GM21360 (cell line): ENCODE measurements around the gene TYMS.

ENCODE experiments used
- ATAC-seq: cut with Tn5 transposase; IDR thresholded peaks from one replicate; pipeline ENCODE4 v1.9.1; 2021; ENCODE audit warnings: mild to moderate bottlenecking, moderate library complexity; ENCODE audit not compliant: unreplicated experiment

Gene TYMS

DNA sequence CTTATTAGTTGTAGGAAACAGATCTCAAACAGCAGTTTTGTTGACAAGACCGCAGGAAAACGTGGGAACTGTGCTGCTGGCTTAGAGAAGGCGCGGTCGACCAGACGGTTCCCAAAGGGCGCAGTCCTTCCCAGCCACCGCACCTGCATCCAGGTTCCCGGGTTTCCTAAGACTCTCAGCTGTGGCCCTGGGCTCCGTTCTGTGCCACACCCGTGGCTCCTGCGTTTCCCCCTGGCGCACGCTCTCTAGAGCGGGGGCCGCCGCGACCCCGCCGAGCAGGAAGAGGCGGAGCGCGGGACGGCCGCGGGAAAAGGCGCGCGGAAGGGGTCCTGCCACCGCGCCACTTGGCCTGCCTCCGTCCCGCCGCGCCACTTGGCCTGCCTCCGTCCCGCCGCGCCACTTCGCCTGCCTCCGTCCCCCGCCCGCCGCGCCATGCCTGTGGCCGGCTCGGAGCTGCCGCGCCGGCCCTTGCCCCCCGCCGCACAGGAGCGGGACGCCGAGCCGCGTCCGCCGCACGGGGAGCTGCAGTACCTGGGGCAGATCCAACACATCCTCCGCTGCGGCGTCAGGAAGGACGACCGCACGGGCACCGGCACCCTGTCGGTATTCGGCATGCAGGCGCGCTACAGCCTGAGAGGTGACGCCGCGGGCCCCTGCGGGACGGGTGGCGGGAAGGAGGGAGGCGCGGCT is at the start of gene TYMS:
TSS of gene TYMS (plus strand) at position 343 of the 690 bp plus-strand sequence. CDS start at position 433, 90 bp downstream.
- ATAC-seq = peak; percentile 53

DNA sequence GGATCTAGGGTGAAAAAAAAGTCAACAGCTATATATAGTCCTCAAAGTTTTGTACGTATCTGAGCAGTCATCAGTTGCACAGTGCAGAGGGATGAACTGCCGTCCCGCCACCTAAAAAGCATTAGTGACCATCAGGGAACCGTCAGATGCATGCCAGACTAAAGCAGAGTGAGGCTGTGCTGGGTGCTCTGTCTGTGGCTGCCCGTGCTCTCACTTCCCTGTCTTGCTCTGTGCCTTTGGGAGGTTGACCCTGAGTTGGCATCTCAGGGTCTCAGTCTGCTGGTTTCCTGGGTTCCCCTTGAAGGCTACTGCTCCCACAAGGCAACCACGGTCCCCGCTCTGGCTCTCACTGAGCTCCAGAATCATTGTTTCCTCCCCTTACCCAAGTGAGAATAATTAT is 49.5 kb upstream of the TYMS start:
- no peak for ATAC-seq

DNA sequence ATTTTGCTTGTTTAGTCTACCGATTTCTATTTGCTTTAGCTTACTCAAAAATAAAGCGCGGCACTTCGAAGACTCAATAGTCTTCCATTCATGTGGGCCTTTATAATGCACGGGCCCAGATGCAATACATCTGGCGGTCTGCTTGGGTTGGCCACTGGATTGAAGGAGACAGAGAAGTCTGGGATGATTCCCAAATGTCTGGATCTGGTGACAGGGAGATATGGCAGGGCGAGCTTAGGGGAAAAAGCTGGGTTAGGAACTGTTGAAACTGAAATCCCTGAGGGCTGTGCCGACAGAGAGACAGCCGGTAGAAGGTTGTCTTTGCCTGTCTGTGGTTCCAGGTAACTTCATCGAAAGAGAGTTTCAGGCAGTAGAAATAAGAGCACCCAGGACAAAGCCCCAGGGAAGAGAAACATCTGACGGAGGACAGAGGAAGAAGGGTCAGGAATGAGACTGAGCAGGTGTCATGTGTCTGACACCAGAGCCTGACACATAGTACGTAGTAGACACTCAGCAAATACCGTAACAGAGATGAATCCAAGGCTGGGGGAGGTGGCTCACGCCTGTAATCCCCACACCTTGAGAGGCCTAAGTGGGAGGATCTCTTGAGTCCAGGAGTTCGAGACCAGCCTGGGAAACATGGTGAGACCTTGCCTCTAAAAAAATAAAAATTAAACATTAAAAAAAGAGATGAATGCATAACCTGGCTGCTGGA is 47.1 kb upstream of the TYMS start:
- no peak for ATAC-seq

DNA sequence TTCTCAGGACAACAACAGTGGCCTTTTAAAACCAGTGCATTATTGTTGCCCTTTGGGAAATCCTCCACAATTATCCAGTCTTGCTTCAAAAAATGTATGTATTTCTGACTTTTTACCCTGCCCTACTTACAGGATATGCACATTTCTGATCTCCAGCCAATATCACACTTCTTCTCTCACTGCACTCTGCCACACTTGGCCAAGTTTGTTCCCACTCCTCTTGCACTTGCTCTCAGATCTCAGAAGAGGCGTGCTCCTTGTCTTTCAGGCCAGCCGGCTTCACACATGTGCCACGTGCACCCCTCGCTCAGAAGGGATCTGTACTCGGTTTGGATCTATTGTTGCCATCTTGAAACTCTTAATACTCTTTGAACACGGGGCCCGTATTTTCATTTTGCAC is 45.3 kb upstream of the TYMS start:
- no peak for ATAC-seq

DNA sequence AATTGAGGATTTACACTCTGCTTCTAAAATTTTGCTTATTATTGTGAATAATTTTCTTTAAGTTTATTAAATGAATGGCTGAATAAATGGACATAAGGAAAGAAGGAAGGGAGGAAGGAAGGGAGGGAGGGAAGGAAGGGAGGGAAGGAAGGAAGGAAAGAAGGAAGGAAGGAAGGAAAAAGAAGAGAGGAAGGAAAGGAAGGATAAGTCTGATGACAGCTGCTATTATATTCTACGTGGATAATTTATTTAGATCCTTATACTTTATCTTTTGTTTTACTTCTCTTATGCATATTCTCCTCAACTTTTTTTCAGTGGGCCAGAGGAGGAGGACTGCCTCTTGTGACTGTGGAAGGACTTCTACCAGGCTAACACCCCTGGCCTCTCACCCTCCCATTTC is 43.3 kb upstream of the TYMS start:
- no peak for ATAC-seq

DNA sequence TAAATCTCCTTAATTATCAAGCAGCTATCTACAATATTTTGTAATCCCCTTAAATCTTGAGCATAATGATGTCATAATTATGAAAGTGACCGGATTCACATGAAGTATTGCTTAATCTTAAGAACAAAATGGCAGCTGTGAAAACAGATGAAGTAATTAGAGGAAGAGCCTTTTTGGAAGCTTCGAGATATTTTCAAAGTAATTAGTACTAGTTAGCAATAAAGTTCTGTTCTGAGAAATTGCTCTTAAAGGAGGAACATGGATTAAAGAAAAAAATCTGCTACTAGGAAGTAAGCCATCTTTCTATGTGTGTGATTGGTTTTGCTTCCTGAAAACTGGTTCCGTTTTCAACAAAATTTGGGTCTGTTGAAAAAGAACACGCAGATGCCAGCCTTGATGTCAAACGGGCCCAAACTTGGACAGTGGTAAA is 42.3 kb upstream of the TYMS start:
- no peak for ATAC-seq

DNA sequence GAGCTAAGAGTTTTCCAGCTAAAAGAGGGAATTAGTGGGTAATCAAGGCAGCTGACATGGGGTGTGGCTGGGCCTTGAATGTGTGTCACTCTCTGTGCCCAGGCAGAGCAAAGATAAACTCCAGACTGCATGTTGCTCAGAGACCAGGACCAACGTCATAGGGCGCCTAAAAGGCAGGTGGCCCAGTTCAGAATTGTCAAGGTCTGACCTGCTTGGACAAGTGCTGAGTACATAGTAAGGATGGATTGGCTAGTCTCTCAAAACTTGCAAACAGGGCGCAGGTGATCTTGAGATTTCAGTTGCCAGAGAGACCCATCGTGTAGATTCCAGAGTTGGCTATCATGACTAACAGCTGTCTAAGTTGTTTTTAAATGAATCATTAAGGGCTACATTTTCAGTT is 41.7 kb upstream of the TYMS start:
- no peak for ATAC-seq

DNA sequence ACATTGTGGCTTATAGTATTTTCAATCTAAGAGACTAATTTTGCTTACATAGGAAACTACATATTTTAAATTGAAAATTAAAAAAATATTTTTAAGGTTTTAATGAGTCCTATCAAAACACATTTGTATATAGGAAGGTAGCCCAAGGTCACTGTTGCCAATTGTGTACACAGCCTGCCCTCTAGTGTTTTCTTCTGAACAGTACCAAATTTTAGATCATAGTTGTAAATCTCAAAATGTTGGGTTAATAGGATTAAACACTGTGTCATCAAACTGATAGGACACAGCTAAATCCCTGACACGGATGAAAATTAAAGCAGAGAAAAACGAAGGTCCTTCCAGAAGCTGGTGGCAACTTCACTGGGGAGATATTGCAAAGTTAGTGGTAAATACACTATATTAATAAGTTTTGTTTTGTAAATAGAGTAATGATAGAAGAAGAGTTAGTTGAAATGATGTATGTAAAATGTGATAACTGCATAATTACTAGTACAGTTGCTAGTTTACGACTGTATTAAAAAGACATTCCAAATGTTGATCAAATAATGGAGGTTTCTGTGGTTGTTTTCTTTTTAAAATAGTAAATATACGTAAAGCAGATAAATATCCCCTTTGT is 41.0 kb upstream of the TYMS start:
- ATAC-seq = no peak

DNA sequence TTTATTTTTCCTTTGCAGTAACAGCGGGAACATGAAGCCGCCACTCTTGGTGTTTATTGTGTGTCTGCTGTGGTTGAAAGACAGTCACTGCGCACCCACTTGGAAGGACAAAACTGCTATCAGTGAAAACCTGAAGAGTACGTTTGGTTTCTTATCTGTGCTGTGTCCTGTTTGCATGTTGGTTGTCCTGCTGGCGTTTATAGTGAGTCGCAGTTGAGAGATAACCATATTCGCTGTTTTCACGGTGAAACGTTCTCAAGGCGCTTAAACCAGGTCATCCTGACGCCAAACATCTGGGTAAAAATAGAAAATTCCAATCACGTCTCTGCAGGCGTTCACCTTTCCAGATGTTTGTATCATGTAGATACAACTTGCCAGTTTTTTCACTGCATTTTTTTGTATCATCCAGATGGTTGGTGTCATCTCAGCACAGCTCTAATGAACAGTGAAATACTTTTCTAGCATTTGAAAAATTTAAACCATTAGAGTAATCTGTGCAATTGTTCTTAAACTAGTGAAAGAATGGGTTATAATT is 39.4 kb upstream of the TYMS start:
- ATAC-seq = no peak

DNA sequence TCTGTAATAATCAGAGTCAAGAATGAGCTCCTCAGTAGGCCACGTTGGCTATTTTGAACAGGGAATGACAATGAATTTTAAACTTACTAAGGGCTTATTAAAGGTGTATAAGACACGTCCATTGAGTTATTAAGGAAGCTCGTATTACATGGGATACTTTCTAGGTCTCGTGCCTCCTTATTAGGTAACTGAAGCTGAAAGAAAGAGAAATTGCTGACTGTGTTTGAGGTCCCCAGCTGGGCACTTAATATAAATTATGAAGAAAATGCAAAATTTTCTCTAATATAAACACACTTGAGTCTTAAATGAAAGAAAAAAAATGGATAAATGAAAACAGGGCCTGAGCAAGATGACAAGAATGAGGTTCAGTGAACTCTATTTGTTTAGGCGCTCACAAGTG is 38.8 kb upstream of the TYMS start:
- ATAC-seq = no peak

DNA sequence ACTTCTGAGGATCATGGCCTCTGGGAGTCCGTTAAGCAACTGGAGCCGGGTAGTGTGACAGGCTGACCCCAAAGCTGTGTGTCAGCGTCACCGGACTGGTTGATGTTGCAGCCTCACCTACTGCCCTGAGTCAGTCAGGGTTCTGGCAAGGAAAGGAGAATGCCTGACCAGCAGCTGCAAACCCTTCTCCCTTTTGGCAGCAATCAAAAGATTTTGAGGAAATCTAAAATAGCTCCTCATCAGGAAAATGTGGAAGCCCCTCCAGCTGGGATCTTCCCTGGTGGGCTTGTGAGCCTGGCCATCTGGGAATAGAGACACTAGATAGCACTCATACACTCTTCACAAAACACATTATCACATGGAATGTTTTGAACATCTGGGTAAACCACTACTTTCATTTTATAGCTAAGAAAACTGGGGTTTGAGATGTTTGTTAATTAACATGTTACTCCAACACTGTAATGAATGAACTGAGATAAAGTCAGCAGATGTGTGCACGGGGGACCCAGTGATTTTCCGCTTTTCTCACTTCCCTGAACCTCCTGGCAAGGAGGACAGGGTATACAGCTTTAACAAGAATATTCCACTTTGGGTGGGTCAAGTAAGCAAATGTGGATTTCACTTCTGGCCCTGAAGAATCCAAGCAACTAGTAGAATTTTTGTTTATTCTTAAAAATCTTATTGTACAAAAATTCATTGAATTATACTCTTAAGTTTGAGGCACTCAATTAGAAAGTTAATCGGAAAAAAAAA is 36.0 kb upstream of the TYMS start:
- ATAC-seq = no peak

DNA sequence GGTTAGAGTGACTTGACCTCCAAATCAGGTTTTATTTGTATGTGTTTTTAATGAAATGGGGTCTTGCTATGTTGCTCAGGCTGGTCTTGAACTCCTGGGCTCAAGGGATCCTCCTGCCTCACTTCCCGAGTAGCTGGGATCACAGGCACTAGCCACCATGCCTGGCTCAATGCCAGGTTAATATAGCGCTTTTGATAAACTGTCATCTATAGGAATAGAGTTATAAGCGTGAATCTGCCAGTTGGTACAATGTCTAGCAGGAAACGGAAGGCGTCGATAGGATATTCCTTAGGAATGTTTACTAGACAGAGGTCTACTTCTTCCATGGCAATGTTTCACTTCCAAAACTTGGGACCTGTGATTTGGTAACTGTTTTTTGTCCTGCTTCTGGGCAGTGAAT is 35.2 kb upstream of the TYMS start:
- ATAC-seq = no peak

DNA sequence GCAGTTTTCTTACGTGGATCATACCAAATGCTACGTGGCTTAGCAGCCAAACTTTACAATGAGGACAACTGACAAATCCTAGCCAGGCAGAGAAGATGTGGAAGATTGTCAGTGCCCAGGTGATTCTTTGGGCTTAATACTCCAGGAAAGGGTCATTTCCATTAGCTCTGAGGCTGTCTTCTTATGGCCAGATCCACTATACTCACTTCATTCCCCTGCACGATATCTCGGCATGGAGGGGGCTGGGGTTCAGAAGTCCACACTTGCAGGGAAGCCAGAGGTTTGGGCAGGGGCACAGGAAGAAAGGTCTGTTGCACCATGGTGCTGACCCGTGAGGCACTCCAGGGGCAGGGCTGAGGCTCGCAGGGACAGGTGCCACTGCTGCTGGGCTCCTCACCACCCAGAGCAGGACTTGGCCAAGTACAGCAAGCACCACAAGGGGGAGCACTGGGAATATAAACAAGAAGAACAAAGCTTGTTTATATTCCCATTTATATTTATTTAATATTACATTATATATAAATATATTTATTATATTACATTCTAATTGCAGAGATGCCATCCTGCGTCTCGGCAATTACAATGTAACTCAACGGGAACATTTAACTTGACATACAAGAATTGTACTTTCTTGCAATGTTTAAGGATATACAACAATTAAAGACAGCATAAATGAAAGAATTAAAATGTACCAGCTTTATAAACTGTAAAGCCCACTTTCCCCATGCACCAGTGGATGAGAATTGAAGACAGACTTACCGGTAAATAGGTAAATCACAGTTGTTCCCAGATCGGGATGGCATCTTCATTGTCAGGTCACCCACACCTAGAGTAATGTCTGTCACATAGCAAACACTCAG is 33.5 kb upstream of the TYMS start:
- ATAC-seq = peak; percentile 70

DNA sequence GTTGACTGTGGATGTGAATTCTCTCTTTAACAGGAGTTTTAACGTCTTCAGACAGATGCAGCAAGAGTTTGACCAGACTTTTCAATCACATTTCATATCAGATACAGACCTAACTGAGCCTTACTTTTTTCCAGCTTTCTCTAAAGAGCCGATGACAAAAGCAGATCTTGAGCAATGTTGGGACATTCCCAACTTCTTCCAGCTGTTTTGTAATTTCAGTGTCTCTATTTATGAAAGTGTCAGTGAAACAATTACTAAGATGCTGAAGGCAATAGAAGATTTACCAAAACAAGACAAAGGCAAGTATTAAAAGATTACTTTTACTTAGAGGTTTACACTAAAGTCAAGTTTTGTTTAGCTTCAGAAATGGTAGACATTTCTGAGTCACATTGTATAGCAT is 30.2 kb upstream of the TYMS start:
- no peak for ATAC-seq

DNA sequence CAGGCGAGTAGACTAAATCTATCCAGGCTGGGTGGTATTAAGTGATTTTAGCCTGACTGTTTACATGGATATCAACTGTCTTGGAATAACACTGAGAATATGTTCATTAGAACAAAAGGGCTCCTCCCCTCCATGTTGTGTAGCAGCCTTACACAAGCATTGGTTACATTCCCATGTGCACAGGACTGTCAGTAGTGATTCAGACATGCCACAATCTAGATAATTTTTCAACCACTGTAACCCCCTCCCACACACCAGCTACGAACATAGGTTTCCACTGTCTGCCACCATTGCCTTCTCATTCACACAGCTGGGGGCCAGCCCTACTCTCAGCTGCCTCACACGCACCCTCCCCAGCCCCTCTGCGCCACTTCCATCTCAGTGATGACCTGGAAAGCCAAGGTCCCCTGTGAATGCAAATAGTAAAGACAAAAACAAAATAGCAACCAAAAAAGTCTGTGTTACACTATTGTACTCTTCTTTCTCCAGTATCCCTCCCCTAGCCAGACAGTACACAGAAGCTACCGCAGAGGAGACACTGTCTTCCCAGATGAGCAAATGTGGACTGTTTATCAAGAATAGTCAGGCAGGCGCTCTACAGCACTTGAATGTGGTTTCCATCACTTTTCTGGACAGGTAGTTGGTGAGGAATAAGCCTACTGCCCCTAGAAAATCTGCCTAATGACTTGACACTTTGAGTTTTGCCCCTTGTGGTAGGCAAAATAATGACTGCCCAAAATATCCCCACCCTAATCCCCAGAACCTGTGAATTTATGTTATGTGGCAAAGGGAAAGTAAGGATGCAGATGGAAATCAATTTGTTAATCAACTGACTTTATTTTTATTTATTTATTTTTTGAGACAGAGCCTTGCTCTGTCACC is 27.9 kb upstream of the TYMS start:
- no peak for ATAC-seq

DNA sequence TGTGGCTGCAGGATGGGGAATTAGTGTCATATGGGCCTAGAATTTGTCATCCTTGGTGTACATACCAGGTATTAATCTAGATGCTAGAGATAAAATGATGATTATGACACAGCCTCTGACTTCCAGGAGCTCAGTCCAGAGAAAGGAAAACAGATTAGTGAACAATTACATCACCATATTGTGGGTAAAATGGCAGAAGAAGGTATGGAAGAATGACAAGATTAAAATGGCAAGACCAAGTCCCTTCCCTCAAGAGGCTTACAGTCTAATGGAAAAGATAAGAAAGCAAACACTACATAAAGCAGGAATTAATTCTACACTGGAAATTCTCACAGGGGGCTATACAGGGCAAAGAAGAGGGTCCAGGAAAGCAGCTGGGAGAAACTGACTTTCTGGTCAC is 25.9 kb upstream of the TYMS start:
- ATAC-seq = no peak

DNA sequence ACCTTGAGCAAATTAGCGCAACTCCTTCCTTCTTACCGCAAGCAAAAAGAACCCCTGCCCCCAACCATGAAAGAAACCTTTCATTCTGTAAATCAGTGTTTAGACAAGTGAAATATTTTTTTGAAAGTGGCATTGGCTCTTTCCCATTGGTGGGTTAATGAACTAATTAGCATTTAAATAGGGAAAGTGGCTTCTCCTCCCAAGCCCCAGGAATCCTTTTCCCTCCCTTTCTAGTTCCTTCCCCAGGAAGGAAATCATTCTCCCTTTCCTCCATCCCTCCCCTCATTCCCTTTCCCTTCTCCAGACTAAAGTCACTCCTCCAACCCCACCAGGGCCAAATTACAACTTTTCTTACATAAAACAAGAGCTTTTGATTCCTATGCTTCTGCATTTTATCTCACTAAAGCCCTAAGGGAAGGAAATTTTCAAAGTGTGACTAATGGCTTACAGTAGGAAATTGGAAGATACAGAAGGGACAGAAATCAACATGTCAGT is 22.9 kb upstream of the TYMS start:
- no peak for ATAC-seq

DNA sequence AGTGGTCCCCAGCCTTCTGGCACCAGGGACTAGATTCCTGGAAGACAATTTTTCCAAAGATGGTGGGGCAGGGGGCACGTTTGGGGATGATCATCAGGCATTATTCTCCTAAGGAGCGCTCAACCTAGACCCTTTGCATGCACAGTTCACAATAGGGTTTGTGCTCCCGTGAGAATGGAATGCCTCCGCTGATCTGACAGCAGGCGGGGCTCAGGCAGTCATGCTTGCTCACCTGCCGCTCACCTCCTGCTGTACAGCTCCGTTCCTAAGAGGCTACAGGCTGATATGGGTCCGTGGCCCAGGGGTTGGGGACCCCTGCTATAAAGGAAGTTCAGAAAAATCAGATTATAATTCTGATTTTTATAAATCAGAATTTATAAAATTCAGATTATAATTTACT is 22.3 kb upstream of the TYMS start:
- ATAC-seq = no peak

DNA sequence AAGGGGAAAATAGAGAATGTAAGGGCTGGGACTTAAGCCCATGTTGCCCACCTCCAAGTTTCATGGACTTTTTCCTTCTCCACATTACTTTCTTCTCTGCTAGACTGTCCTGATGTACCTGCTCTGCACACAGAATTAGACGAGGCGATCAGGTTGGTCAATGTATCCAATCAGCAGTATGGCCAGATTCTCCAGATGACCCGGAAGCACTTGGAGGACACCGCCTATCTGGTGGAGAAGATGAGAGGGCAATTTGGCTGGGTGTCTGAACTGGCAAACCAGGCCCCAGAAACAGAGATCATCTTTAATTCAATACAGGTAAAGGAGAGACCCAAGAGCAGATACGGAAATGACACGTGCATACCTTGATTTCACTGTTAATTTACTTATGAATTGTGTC is 16.2 kb upstream of the TYMS start:
- ATAC-seq = no peak
